Hematopoietic multipotent progenitor cell treated with erythropoietin and hydrocortisone succinate and interleukin-3 and kit ligand, for 4 days (in vitro differentiated cells): ENCODE measurements around the gene EFNA5.
A peak's percentile ranks its signal among the peaks of the same experiment; 100 is the strongest.

ENCODE experiments used
- DNase-seq: peaks from one replicate; pipeline ENCODE4 v3.0.0-alpha.2; 2015

EFNA5 gene

DNA sequence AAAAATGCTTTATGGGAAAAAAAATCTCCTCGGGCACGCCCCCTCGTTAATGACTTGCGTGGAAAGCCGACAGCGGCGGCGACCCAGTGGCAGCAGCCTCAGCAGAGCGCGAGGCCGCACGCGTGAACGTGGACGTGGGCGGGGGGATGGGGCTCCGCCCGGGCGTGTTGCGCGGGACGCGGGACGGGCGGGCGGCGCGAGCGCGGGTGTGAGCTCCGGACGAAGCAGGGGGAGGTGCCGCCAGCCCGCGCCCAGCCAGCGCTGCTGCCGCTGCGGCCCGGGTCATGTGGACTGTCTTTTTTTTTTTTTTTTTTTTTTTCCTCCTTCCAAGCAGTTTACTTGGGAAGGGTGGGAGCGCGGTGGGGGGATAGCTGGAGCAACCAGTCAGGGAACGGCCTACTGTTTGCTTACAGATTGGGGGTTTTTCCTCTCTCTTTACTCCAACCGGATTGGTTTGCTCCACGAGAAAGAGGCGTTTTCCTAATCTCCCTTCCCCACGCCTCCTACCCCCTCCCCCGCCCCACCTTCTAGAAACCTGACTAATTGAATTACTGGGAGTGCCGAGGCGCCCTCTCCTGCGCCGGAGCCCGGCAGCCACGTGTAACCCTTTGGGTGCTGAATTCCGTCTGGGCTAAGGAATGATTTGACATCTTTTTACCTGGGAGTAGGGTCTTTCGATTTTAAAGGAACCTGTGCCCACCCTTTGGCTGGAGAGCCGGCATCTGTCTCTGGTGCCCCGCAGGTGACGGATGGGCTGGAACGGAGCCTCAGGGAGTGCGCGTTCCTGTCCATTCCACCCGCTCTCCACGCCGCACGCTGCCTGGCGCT, 1.7 kb upstream of the EFNA5 start:
- peak; percentile 30 for DNase-seq

DNA sequence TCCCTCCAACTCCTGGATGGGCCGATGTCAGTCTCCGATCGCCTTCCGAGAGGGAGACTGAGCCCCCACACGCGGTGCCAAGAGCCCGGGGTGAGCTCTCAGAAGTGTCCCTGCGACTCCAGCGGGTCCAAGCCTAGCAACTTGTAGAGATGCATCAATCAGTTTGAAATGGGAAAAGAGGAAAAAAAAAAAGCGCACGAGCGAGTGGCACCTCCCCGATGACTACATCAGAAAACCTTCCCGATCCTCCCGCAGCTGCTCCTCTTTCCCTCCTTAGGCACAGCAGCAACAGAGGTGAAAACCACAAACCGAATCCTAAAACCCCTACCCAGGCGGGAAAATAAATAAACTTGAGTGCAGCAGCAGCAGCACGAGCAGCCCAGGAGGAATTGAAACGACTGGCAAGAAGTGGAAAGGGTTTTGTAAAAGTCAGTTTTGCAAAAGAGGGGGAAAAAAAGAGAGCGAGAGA, 1.0 kb upstream of the EFNA5 start:
- DNase-seq = no peak

DNA sequence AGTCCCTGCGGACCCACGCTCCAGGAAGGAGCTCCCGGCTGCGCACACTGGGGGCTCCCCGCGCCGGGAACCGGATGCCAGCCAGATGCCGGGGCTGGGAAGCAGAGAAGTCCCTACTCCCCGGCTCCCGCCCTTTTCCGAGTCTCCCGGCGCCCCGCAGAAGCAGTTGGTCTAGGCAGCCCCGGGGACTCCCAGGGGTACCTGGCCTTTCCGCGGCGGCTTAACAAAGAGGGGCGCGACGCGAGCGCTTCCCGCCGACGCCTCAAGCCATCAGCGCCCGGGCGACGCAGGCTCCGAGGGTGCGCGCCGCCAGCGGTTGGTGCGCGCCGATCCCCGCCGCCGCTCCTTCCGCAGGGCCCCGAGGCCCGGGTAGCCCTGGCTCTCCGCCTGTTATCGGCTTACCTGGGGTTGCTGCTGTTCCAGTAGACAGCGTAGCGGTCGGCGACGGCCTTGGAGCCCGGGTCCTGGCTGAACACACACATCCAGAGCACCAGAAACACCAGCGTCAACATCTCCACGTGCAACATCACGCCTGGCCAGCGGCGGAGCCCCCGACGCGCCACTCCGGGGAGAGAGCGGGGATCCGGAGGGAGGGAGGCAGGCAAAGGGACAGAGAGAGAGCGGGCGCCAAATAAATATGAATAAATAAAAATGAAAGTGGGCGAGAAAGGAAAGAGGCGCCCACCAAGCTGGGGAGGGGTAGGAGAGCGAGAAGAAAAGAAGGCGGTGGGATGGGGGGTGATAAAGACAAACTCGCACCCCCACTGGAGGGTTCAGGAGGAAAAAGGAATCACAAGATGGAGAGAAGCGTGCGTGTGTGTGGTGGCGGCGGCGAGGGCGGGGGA, 428 bp downstream of the EFNA5 start:
- DNase-seq = peak; percentile 24

DNA sequence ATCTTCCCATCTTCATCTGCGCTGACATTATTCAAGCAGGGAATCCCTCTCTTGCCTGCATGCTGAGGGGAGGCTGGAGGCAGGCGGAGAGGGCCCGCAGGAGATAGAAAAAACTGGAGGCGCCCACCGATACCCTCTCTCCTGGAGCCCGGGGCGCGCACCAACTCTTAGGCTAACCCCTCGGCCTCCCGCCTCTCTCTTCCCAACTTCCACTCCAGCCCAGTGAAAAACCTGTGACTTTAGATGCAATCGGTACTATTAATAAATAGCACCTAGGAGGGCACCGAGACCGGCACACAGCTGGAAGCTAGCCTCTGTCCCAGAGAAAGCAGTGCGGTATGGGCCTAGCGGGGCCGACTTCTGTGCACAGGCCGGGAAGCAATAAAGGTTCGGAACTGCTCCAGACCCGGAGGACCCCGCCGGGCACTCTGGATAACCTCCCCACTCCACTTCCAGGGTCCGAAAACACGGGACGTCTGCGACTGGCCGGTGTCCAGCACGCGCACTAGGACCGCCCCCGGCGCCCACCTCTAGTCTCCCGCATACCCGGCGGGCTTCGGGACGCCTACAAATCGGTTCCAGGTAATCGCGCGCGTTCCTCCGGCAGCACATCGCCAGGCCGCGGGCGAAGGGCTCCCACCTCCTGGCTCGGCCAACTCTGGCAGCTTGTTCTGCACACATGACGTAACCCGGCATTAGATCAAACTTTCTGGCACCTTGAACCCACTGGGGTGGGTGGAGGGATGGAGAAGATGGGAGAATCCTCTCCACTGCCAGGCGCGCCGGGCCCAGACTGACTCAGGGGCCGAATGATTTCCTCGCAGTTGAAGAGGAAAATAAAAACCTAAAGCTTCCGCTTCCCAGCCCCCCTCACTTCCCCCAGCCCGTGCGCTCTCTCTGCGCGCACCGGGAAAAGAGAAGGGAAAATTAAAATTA, 1.4 kb downstream of the EFNA5 start:
- peak; percentile 12 for DNase-seq

DNA sequence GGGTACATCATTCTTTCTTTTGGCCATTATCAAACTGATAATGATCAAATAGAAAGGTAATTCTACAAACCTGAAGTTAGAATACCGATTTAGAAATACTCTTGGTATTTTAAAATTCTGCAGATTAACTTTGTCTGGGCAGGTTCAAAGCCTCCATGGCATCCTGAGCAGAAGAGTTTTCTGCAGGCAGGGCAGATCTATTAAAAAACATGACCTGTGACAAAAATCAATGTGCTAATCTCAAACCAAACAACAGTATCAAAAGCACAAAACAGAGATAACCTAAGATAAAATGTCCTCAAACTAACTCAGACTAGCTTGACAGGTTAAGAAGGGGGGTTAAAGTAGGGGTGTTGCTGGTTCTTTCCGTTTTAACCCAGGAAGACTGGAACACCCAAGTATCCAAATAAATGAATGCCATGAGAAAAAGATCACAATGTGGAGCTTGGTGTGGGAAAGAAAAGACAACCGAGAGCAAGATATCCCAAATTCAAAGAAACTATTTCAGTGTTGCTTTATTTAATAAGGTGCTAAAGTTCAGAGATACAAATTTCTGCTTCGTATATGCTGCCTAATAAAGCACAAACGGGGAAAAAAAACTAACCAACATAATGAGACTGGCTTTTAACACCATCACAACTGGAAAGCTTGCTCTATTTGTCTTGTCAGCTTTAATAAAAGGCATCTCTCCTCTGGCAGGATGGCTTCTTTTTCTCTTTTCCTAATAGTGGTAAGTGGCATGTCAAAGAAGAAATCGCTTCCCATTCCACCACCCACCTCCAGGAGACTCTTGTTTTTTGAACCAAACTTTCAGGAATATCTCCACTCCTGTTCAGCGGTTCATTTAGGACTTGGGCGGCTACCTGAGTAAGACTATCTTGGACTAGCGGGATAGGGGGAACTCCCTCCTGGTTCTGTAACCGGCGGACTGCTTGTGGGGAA, 2.3 kb downstream of the EFNA5 start:
- DNase-seq = no peak

DNA sequence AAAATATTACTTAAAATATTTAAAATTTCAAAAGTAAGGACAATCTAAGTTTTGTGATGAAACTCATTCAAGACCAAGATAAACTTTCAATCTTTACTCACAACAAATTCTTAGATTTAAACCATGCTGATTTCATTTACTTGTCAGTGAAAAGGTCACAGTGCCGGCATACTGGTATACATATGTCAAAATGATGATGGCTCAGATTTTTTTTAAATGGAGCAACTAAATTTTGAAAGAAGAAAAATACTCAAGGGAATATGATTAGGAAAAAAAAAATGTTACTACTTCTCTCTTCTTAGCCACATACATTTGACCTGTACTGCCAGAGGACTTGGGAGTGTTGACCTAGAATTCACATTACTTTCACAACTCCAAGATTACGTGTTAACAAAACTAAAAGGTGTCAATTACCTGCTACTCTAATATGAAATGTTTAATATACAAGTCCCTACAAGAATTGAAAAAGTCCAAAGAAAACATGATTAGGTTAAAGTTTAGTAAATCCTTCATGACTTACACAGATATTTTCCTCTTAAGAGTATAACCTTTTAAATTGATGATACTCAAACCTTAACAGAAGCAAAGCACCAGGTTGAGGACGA, 4.6 kb downstream of the EFNA5 start:
- DNase-seq = no peak

DNA sequence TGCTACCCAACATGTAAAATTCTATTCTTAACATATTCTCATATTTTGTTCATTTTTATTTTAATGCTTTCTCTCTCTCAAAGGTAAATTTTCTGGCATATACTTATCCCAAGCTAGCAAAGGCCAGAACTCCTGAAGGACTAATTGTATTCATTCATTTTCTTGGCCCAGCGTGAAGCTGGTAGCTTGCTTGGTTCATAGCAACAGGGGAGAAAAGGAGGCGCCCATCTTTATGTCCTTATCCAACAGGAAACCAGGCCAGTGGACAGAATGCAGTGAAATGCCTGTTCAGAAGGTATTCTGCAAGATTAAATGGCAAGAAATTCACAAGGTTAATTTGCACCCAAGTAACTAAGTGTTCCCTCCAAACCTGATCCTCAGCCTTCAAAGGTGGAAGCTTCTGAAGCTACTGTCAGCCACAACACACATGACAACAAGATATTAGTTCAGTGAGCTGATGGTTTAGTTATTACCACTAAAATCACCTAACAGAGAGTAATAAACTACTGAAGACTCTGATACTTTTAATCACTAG, 5.6 kb downstream of the EFNA5 start:
- DNase-seq = no peak

DNA sequence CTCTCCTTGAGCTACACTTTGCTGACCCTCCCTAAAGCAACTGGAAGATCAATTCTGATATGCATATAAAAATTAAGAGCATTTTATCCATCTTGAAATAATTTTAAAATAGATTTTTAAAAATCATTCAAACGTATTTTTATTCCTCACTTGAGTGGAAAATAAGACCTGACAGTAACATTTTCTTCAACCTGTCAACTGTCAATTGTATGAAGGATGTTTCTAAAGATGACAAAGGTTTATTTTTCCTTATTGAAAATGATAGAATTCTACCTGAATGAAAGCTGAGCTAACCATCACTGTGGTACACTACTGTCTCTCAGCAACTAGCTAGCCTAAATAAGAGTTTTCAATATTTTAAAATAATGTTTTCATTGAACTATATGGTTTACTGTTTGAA, 7.0 kb downstream of the EFNA5 start:
- no peak for DNase-seq

DNA sequence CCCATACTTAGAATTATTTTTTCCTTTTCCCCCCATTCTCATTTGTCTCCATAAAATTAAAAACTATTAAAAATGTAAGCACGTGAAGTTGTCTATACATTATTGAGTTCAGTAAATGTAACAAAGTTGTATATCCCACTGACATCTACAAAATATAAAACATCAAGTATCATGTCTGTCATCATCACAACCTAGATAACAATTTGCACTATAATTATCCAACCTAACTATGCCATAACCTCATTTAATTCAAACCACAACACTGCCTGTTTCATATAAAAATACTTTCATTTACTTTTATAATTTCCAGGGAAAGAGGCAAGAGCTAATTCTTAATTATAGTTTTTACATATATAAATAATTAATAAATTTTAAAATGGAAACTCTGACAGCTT, 9.1 kb downstream of the EFNA5 start:
- no peak for DNase-seq

DNA sequence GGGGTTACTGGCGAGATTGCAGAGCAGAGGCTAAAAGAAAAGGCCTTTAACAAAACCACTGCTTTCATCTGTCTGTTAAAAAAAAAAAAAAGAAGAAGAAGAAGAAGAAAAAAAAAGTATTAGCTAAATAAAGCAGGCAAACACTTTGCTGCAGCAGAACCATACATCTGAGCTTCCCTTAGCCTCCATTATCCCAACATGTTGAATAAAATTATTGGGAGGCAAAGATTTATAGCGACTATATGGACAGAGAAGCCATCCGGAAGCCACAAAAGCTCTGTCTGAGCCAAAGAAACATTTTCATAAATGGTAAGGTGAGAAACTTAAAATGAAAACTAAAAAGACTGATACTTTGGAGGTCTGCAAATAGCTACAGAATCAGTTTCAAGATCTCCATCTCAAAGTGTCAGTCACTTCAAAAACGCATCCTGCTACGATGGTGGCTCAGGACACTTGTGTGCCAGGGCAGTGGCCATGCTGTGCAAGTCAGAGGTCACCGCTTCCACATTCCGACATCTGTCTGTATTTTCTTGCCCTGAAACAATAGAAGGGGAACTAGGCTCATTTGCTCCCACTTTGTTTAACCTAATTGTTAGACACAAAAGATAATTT, 9.6 kb downstream of the EFNA5 start:
- no peak for DNase-seq

DNA sequence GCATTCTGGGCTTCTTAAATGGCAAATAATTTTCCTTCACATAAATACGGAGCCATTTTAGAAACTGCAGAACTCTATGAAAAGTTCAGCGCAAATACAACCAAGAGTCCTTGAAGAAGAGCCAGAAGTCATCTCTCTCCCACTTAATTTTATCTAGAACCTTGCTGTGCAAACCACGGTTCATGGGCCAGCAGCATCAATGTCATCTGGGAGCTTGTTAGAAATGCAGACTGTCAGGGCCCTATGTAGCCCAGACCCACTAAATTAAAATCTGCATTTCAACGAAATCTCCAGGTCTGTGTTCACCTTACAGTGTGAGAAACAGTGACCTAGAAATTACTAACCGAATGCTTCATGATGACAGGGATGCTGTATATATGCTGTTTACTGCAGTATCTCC, 12.2 kb downstream of the EFNA5 start:
- no peak for DNase-seq

DNA sequence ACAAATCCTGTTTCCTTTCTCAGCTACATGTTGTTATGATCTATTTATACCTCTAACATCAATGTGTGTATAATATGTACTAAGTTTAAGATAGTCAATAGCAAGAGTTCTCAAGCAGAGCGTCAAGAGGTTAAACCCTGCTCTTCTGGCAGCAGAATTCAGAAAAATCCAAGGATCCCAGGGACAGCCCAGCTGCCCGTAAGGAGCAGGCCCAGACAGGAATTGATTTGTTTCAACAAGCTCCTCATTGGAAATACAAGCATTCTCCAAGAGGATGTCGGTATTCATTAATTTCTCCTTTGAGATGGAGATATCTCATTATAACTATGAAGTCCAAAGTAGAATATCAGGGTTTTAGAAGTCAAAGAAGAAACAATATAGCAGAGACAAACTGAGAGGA, 14.9 kb downstream of the EFNA5 start:
- no peak for DNase-seq

DNA sequence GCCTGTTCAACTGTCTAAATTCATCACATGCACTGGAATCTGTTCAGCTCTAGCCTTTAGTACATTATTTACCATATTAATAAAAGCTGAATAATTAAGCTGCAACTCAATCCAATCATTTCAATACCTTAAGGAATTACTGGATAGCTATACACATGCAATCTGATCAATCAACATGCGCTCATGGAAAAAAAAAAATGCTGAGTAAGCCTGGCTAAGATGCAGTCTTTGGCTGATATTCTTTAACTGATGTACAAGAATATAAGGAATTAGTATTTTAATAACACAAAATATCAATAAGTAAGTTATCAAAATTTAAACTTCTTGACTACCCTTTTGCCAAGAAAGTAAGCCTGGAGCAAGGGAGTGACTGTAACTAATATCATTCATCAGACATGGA, 15.9 kb downstream of the EFNA5 start:
- no peak for DNase-seq

DNA sequence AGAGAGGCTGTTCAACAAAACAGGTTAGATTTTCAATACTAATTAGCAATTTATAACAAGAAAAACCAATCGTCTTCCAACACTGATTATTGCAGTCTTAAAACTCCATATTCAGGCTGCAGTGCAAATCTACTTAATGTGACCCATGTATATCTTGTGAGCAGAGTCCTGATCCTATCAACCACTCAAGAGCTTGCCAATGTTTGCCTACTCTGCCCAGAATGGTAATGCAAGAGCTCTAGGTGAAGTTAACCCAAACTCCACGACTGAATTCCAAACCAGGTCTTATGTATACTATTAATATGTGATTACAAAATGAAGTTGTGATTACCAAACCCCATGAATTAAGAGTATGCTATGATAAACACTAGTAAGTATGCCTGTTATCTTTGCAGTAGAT, 17.1 kb downstream of the EFNA5 start:
- DNase-seq = no peak

DNA sequence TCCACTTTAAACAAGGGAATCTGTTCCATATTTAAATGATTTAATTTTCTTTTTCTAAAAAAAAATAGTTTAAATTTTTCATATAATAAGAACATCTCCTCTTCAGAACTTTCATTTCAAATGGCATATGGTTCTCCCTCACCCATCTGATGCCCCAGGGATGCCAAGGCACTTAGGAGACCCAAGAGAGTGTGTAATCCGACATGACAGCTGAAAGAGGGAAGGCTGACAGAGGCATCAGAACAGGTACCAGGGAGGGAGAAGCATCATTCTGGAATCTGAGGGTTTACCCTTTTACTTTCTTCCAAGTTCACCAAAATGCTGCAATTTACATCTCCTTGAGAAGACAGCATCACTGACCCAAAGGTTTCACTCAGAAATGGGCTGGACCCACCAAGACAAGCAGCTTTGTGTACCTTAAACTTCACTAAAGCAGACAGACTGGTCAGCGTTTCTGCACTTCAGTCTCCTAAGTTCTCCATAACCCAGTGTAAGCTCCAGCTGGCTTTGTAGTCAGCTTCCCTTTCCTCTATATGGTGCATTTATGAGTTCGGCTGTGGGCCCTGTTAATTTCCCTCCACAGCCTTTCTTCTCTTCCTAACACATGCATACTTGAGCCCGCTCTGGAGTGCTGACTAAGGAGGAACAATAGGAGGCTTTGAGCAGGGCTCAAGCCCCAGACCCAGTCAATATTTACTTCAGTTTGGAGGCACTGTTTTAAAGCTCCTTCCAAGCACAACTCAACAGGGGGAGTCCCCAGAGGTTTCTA, 17.7 kb downstream of the EFNA5 start:
- DNase-seq = no peak

DNA sequence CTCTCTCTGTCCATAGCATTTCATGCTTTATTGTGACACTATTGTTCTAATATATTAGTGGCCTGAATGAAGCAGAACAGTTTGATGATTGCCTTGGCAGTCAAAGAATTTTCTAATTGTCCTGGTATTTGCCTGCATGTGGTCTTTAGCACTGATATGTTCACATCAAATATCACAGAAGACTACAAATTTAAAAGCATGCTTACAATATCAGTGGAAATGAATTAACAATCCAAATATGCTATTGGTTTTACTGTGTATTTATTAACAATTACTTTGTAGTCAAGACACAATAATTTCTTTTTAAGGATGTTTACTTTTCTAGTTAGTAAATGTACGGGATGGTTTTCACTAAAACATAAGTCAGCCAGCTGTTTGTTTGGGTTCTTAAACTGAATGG, 18.3 kb downstream of the EFNA5 start:
- DNase-seq = no peak

DNA sequence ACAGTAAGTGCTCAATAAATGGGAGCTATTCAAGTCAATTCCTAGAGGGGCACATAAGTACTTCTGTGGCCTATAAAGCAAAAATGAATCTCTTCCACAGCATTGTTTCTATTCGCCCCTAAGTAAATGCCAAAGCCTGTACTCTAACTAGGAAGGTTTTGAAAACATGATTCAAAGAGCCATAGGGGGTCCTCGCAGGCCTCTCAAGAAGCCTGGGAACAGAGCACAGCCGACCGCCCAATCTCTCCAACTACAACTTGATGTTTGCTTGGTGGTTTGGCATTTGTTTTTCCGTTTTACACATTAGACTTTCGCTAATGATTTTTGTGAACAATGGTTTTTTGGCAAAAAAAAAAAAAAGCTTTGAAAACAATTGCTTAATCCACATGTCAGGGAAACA, 19.4 kb downstream of the EFNA5 start:
- no peak for DNase-seq

DNA sequence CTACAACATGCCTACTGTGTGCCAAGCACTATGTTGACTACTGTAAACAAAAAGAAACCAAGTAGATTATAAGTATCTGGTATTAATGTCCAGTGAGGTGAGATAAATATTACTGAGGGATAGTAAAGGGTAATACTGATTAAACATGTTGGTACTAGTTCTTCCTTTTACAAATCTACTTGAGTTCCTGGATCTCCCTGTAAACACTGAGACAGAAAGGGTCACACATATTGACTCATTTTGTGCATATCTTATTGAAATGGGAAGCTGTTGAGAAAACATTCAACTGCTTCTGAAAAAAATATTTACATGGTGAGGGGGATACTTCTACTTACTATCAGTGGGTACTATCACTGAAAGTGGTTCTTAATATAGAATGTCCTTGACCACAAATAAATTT, 24.3 kb downstream of the EFNA5 start:
- no peak for DNase-seq

DNA sequence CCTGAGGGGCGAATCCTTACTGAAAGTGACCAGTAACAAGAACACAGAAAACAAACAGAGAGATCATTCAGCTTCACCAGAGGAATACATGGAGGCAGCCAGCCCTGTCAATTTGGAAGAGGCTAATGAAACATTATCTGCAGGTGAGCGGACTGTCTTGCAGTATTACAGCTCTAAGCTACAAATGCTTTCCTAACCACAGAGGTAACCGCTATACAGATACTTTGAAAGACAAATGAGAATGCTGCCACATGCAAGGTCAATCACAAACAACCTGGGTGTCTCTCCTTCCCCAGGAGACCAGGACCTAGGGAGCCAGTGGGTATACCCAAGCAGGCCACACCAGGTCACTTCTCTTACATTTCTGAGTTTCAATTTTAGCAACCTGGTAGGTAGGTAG, 30.2 kb downstream of the EFNA5 start:
- no peak for DNase-seq

DNA sequence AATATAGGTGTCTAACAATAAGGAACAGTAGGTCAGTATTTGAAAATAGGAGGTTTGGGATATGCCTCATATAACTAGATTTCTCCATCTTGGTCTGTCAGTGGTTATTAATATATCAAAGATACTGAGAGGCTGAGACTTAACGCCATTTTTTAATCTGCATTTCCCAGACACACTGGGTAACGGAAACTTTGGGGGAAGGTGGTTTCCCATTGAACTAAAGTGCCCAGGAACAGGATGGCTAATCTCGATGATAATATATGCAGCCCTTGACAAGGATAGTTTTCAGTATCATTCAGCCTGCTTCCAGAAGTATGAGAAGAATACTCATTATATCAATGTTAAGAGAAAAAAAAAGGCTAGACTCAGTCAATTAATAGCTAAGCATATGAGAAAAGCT, 30.7 kb downstream of the EFNA5 start:
- peak; percentile 3 for DNase-seq
